GM10847 (cell line): ENCODE data around the gene DPYD.

Experiments
- POLR2A ChIP-seq: IDR thresholded peaks from 2 replicates; pipeline ENCODE4 v1.6.1; 2011; ENCODE audit not compliant: insufficient read length; ENCODE audit errors: extremely low read depth

Gene DPYD

DNA sequence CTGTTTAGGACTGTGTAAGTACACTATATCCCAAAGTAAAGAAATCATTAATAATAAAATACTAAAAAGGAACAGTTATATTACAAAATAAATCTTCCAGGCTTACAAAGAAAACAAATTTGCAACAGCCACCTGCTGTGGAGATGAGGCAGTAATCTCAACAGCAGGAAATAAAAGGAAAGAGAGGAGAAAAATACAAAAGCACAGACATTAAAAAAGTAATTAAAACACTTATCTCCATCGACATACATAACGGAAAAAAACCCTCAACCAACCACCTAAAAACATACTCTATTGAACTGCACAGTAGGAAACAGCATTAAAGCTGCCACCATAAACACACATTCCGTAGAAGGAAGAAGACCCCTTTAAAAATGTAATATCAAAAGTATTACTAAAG is 317.6 kb downstream of the DPYD start:
- no peak for TF ChIP-seq POLR2A

DNA sequence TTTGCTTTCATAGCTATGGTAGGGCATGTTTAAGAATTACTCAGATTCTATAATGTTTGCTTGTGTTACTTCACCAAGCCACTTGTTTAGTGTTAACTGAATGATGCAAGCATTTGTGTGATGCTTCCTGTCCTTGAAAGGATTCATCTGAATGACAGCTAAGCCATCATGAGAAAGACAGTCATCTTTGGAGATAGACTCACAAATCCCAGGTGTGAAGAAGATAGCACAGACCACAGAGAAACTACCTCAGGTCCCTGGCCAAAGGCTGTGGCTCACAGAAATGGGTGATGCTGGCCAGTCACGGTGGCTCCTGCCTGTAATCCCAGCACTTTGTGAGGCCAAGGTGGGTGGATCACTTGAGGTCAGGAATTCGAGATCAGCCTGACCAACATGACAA is 321.4 kb downstream of the DPYD start:
- no peak for TF ChIP-seq POLR2A

DNA sequence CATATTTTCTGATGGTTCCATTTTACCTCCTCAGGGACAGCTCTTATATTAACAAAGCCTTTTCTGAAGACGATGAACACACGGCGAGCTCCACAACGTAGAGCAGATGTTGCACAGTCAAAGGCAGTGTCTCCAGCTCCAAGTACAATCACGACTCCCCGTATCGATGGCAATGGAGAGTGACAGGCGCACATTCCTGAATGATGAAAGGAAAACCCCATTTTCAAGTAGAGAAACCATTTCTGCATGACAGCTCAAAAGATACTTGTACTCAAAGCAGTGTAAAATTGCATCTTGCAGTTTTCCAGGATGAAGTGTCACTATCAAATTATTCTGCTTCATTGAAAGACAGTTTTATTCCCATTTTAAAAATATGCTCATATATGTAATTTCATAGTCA is 327.6 kb downstream of the DPYD start:
- no peak for TF ChIP-seq POLR2A

DNA sequence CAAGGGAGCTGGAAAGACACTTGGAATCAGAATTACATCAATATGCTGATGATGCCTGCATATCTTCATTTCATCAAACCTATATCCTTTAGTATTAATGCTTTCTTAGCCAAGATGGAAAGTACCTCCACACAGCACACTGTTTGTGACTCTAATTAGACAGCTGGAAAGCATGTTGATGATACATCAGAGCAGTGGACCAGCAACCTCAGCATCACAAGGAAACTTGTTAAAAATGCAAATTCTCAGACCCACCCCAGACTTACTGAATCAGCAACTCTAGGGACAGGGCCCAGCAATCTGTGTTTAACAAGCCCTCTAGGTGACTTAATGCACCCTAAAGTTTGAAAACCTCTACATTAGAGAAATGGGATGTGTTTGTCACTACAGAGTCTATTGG is 332.1 kb downstream of the DPYD start:
- TF ChIP-seq POLR2A: no peak

DNA sequence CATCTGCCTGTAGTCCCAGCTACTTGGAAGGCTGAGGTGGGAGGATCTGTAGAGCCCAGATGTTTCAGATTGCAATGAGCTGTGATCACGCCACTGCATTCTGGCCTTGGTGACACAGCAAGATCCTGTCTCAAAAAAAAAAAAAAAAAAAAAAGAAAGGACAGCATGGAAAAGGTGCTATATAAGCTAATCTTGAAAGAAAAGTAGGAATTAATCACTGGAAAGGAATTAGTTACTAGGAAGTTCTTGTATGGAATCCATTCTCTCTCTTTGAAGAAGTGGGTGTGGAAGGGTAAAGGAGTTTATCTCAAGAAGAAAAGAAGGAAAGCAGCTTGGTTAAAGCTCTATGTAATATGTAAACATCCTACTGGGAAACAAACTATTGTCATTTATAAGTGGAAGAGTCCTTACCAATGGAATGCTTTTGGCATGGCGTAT is 339.2 kb downstream of the DPYD start:
- TF ChIP-seq POLR2A: no peak

DNA sequence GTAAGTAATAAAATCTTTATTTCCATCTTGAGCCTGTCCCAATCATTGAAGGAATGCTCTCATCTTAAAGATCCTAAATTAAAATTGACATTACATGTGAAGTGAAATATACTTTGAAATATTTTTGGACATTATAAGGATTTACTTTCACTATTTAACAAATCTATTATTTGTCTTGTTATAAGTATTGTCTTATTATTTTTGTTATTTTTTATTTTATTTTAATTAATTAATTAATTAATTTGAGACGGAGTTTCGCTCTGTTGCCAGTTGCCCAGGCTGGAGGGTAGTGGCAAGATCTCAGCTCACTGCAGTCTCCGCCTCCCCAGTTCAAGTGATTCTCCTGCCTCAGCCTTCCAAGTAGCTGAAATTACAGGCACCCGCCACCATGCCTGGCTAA is 343.2 kb downstream of the DPYD start:
- no peak for TF ChIP-seq POLR2A

DNA sequence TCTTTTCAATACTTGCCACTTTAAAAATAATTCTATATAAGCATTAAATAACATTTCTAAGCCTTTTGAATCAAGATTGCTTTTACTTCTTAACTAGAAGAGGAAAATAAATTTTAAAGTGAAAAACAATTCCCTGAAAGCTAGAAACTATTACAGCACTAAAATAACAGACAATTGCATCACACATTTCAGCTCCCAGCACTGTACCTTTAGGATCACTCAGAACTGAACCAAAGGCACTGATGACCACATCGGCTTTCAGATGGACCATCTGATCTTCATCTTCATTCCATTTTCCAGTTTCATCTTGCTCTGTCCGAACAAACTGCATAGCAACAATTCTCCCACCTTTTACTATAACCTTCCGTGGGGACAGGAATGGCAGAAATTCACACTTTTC is 347.3 kb downstream of the DPYD start:
- TF ChIP-seq POLR2A: no peak

DNA sequence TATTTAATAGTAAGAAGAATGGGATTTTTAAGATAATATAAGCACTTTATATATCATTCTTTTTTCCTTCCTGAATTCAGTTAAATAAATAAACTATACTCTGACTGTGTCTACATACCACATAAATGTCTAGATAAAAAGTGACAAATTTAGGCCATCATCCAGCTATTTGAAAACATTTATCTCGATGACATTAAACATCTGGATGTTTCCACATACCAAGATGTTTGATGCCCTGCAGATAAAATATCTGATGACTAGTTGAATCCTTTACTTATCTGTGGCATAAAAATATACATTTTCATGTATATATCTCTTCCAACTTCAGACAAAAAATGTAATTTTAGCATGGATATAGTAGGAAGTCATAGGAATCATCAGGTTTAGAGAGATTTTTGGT is 348.3 kb downstream of the DPYD start:
- TF ChIP-seq POLR2A: no peak

DNA sequence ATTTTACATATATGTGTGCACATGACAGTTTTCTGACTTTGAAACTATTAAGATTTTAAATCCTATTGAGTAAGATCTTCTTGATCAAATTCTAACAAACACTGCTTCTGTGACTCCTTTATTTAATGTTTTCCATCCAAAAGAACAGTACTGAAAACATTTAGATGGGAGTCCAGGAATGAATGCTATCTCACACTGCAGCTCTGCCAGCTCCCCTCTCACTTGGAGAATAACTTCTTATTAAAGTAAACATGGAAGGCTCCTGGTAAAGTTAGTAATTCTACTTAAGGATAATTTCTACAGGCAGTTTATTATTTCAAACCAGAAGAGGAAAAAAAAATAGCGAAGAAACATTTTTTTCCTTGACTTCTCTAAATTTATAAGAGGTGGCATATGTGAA is 349.1 kb downstream of the DPYD start:
- TF ChIP-seq POLR2A: no peak

DNA sequence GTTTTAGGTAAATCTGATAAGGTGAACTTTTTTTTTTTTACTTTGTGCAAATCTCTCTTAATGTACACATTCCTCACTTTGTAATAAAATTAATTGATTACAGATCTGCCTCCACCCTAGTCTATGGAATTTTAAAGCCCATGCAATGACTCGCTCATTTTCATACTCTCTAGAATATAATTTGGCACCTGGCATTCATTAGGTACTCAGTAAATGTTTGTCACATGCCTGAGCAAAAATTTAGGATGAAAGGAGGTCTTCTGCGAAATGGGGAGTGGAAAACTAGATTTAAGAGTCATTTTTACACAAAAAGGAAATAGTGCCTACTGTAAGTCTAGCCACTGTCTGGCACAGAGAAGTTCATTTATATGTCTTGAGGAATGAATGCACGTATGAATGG is 350.1 kb downstream of the DPYD start:
- no peak for TF ChIP-seq POLR2A

DNA sequence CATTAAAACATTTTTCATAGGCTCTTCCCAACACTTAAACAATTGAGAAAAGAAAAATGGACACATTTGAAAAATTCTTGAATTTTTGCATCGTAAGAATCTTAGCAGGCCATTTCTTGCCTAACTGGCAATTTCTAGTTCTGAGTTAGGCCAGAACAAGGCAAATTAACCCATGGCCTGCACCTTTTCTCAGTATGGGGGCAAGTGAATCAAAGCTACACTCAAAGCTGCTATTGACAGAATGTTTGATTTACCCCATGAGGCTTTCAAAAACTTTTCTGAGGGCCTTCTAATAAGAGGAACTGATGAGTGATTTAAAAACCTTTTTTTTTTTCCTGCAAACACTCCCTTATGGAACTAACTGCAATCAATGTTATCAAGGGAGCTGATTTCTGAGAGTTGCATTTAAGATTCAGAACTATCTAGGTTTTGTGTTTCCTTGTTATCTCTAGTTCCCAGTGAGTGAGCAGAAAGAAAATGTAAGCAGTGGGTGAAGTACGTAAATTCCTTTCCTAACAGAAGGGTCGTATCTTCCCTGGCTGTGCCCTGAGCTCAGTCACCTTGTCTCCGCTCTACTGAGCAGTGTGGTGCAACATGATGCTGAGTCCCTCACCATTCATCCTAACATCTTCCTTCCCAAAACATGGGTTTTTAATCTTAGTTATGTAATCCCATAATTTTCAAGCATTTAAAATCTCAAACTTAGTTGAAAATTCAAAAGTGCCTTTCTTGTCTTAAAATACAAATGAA is 353.7 kb downstream of the DPYD start:
- no peak for TF ChIP-seq POLR2A

DNA sequence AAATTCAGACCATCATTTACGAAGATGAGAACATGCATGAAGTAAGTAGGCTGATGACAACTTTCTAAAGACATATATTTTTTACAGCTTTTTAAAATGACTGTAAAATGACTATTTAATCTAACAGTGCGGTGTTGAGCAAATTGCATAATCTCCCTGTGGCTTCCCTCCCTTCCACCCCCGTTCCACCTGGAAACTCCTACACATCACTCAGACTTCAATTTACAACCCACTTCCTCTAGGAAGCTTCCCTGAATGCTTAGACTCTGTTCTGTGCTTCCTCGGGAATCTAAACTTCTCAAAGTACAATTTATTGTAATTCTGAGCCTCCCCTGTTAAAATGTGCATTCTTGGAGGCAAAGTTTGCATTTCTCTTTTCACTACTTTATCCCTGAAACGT is 354.9 kb downstream of the DPYD start:
- no peak for TF ChIP-seq POLR2A

DNA sequence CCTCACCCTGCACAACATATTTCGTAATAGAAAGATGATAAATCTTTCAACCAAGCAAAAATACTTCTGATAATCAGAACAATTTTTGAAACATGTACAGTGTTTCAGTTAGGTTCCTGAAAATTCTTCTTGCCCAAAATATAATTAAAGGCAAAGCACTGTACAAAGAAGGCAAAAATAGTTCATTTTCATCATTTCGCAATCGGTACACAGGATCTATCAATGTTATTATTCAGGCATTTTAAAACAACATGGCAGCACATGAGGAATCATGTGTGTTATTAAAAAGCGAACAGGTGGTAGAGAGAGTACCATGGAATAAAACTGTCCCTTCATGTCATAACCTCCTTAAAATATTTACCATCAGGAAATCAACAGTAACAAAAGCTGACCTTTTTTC is 356.9 kb downstream of the DPYD start:
- no peak for TF ChIP-seq POLR2A

DNA sequence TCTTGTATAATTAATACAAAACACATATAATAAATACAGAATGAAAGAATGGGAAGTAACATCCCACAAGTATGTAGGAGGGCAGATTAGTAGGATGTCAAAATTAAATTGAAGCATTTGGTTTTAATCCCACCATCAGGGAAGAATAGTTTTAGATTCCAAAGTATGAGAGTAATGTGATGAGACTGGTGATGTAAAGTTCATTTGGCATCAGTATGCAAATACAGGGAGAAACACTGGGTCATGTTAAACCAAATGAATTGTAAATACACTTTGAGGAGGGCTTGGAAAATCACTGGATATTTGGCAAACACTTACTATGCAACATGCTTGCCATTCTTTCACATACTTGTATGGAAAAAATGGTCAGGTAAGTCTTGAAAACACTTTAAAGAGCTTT is 358.8 kb downstream of the DPYD start:
- no peak for TF ChIP-seq POLR2A

DNA sequence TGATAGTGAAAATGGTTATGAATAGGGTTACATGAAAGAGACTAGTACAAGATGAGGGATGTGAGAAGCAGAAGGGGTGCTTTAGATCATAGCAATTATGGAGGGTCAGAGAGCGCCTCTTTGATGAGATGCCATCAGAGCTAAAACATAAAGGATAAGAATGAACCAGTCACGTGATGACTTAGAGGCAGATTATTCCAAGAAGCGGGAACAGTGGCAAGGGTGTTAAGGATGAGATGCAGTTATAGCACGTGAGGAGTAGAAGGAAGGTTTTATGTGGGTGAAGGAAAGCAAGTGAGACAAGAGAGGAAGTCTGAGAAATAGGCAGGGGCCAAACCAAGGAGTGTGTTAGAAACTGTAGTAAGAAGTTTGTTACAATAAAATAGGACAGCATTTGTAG is 360.1 kb downstream of the DPYD start:
- no peak for TF ChIP-seq POLR2A

DNA sequence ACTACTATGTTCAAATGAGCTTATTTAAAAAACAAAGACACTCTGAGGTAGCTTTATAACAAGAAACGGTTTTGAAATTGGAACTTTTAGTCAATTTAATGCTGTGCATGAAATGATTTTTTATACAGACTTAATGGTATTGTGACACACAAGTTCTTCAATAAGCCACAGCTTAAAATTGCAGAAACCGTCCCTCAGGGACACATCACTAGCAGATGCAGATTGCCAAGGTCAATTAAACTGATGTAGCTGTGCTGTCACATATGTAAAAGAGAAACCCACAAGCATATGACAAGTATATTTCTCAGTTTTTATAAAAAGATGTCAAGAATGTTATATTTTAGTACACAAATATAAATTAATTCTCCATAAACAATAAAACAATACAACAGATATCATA is 366.9 kb downstream of the DPYD start:
- no peak for TF ChIP-seq POLR2A

DNA sequence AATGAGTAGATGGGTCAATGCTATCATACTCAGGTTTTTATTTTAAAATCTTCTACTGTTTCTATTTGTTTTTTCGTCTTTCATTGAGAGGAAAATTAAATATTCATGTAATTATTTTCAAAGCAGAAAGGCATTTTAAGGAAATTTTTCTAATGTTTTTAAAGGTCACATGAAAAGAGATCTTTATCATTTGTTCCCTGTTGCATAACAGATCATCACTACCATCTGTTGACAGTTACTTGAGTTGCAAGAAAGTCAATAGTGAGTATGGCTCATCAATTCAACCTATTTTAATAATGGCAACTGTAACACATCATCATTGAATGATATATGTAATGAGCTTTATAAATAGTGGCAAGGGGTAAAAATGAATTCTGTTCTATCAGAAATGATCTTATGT is 369.7 kb downstream of the DPYD start:
- TF ChIP-seq POLR2A: no peak
